K562 (cell line): Measurements from ENCODE around the gene HTR2A. TPM values are rescaled to one million over a fixed set of nuclear protein-coding genes. Genes with fewer than 3 reads are reported as not detected.

Experiments used
- ATAC-seq: fragments of 200-7000 bp; cut with Tn5 transposase; 3 replicates; pipeline ENCODE4 v1.9.1; 2020; ENCODE audit warnings: moderate library complexity
- BruUV-seq: library from RNA; stranded (reverse); fragments of 400-500 nt; replicated peaks from 2 replicates; lab custom pipeline; 2021; lab: Mats Ljungman, UMichigan
- CTCF ChIA-PET: fragments of 300-600 bp; formaldehyde crosslinking; extraction: SDS; loops from one replicate; lab custom pipeline; 2021; ENCODE audit warnings: low intra/inter-chr PET ratio; lab: Yijun Ruan, JAX
- POLR2A ChIA-PET: fragments of 300-600, 350-650 bp; sonication (Branson Sonifier 250); formaldehyde crosslinking; extraction: SDS; loops from one replicate; lab custom pipeline; 2021; ENCODE audit warnings: antibody characterized with exemption, inconsistent platforms; lab: Yijun Ruan, JAX
- DNase-seq, 4 experiments: peaks; one replicate each; pipeline versions ENCODE4 v3.0.0 to v3.0.0-alpha.2; 2011 to 2018; ENCODE audit warnings: low spot score in 3 of 4, mixed read lengths in 3 of 4; ENCODE audit errors: extremely low read depth in 1 of 4
- FAIRE-seq: peaks from 2 replicates; lab custom pipeline; 2011; peaks lifted over from hg19 to GRCh38; lab: Jason Lieb, UNC
- H2AFZ ChIP-seq: 2 replicates; pipeline ENCODE4 v1.6.0; 2011; ENCODE audit warnings: low read depth, low read length, control low read depth, inconsistent platforms
- H3K27ac ChIP-seq: fragments of 200-600 bp; 3 replicates; pipeline ENCODE4 v1.8.0; 2011; ENCODE audit warnings: low read depth, mild to moderate bottlenecking, control low read depth, inconsistent platforms, low read length, moderate library complexity, mixed read lengths; ENCODE audit errors: extremely low read depth
- H3K27me3 ChIP-seq, 2 experiments: fragments of 300-600 bp in 1 of 2; 2 replicates in 1 of 2; 3 replicates in 1 of 2; pipeline versions ENCODE4 v1.6.0 to v1.8.0; 2011; ENCODE audit warnings: inconsistent platforms in 2 of 2, low read length in 2 of 2, mild to moderate bottlenecking in 1 of 2, mixed read lengths in 1 of 2, moderate library complexity in 1 of 2; ENCODE audit not compliant: control insufficient read depth in 2 of 2, insufficient read depth in 2 of 2
- H3K36me3 ChIP-seq: fragments of 300-600 bp; 3 replicates; pipeline ENCODE4 v1.8.0; 2011; ENCODE audit warnings: mild to moderate bottlenecking, low read length, inconsistent platforms; ENCODE audit not compliant: control insufficient read depth, insufficient read depth
- H3K4me1 ChIP-seq, 2 experiments: fragments of 200-600 bp in 1 of 2; replicated peaks in 1 of 2; 2 replicates in 1 of 2; 3 replicates in 1 of 2; pipeline versions ENCODE4 v1.5.1 to v1.8.0; 2011; ENCODE audit warnings: inconsistent platforms in 2 of 2, low read length in 2 of 2, mild to moderate bottlenecking in 1 of 2, mixed read lengths in 1 of 2, moderate library complexity in 1 of 2; ENCODE audit not compliant: control insufficient read depth in 2 of 2, insufficient read depth in 2 of 2
- H3K4me2 ChIP-seq: 2 replicates; pipeline ENCODE4 v1.6.1; 2011; ENCODE audit warnings: low read length, control low read depth, inconsistent platforms, mixed read lengths; ENCODE audit not compliant: insufficient read depth
- H3K4me3 ChIP-seq: fragments of 200-600 bp; sonication (generic), shearing (Covaris generic); 2 replicates; pipeline ENCODE4 v1.5.1; 2016; ENCODE audit warnings: control low read depth, inconsistent platforms
- H3K79me2 ChIP-seq: fragments of 200-600 bp; 3 replicates; pipeline ENCODE4 v1.8.0; 2011; ENCODE audit warnings: low read length, inconsistent platforms; ENCODE audit not compliant: control insufficient read depth, insufficient read depth
- H3K9ac ChIP-seq, 2 experiments: 2 replicates each; pipeline versions ENCODE4 v1.6.0 to v1.6.1; 2011; ENCODE audit warnings: low read depth in 2 of 2, low read length in 2 of 2, control low read depth in 1 of 2, inconsistent platforms in 1 of 2, mild to moderate bottlenecking in 1 of 2, mixed read lengths in 1 of 2; ENCODE audit not compliant: insufficient read depth in 1 of 2
- H3K9me1 ChIP-seq: one replicate; pipeline ENCODE4 v1.6.0; 2011; ENCODE audit warnings: inconsistent platforms, mild to moderate bottlenecking, low read length, moderate library complexity; ENCODE audit not compliant: control insufficient read depth, insufficient read depth
- H3K9me3 ChIP-seq: replicated peaks from 2 replicates; pipeline ENCODE4 v1.5.1; 2011; ENCODE audit warnings: low read depth, low read length, inconsistent platforms; ENCODE audit not compliant: control insufficient read depth, insufficient read depth
- H4K20me1 ChIP-seq: replicated peaks from 2 replicates; pipeline ENCODE4 v1.6.1; 2011; ENCODE audit warnings: low read length, inconsistent platforms, mixed read lengths; ENCODE audit not compliant: control insufficient read depth, insufficient read depth
- ELK3 ChIP-seq: fragments of 450-650 bp; formaldehyde crosslinking; IDR thresholded peaks from 2 replicates; pipeline ENCODE4 v1.4.0; 2020; ENCODE audit warnings: mild to moderate bottlenecking
- IRF2 ChIP-seq: sonication (generic); formaldehyde crosslinking; IDR thresholded peaks from 2 replicates; pipeline ENCODE4 v1.8.1; 2022; ENCODE audit warnings: mild to moderate bottlenecking, missing genetic modification reagents
- NEUROD1 ChIP-seq: fragments of 150-350 bp; IDR thresholded peaks from 2 replicates; pipeline ENCODE4 v1.6.1; 2014; ENCODE audit warnings: borderline replicate concordance, low read length, low read depth; ENCODE audit not compliant: partially characterized antibody
- SAFB2 ChIP-seq: fragments of 200-400 bp; formaldehyde crosslinking; IDR thresholded peaks from 2 replicates; pipeline ENCODE4 v1.6.1; 2018; ENCODE audit warnings: borderline replicate concordance, low read length, low read depth, moderate library complexity; ENCODE audit not compliant: severe bottlenecking
- TSHZ1 ChIP-seq: fragments of 250-450 bp; sonication (Bioruptor Pico); IDR thresholded peaks from 2 replicates; pipeline ENCODE4 v1.4.0; 2020; ENCODE audit warnings: mild to moderate bottlenecking, moderate library complexity
- WGBS: fragments of 100-300 bp; shearing (Covaris generic); methylation state at CpG from one replicate; pipeline ENCODE4 v1.1.6; 2016; ENCODE audit warnings: low coverage, mixed read lengths; ENCODE audit not compliant: insufficient coverage; ENCODE audit errors: missing lambda C conversion rate; 5-methylcytosine and 5-hydroxymethylcytosine counted together
- in situ Hi-C: fragments of 300-500 bp; cut with MboI; formaldehyde crosslinking; loops from 4 replicates; pipeline ENCODE4 v1.15.0; 2018; ENCODE audit warnings: inconsistent platforms, mixed read lengths
- intact Hi-C: fragments of 100-400 bp; cut with micrococcal nuclease; formaldehyde crosslinking; loops from 2 replicates; pipeline ENCODE4 v1.14.2; 2022
- polyA plus RNA-seq, 8 experiments: library from polyadenylated mRNA; depleted of rRNA in 4 of 8; stranded (reverse) in 5 of 8; unstranded in 3 of 8; fragments of >200 nt; fragmentation: Nextera tagmentation in 2 of 8; fragmentation: Illumina TruSeq in 1 of 8; extraction: Ambion mirVana in 2 of 8; extraction: Trizol in 1 of 8; gene quantifications; 2 replicates each; pipeline versions ENCODE4 v1.2.1 to v1.2.3, GENCODE V29; 2011 to 2014; ENCODE audit warnings: inconsistent platforms in 1 of 8, missing spikeins in 1 of 8
- total RNA-seq, 7 experiments: library from RNA; depleted of rRNA in 6 of 7; stranded (reverse); fragments of >200 nt in 6 of 7; fragmentation: Illumina TruSeq in 2 of 7; extraction: Trizol in 2 of 7; gene quantifications; 2 replicates each; pipeline versions ENCODE4 v1.2.1 to v1.2.3, GENCODE V29; 2011 to 2021; ENCODE audit warnings: low replicate concordance in 1 of 7

The HTR2A gene
- total and polyA plus RNA-seq, 9 of the 15 experiments (the other 6 are each of a cell fraction or from before 2014, with no cell fraction given): not detected

- BruUV-seq: no TSS peak
- H3K27ac ChIP-seq: no peak overlapping the region
- no peaks in the 10 kb centered on the region for H3K36me3 ChIP-seq
- H3K9ac ChIP-seq: no peak overlapping the region
- FAIRE-seq (no peak), DNase-seq (no peak)
- H3K79me2 ChIP-seq: no peaks in the 10 kb centered on the region
- no peaks in the 10 kb centered on the region for H3K9me3 ChIP-seq
- H4K20me1 ChIP-seq: no peaks in the 10 kb centered on the region
- in situ Hi-C loops (no loop called here), intact Hi-C loops (no loop called here)
- no peak overlapping the region for H3K4me3 ChIP-seq
- POLR2A ChIA-PET: no interaction called here
- no peak overlapping the region for H3K4me2 ChIP-seq
- no peaks in the 10 kb centered on the region for H3K27me3 ChIP-seq
- H3K9me1 ChIP-seq: no peaks in the 10 kb centered on the region
- no peaks in the 10 kb centered on the region for H3K4me1 ChIP-seq
- CTCF ChIA-PET: no interaction called here
- H2AFZ ChIP-seq: no peak overlapping the region
- TF ChIP-seq IRF2 (no peak), SAFB2 (no peak), NEUROD1 (no peak), ELK3 (CRISPR knock-in tag) (no peak), TSHZ1 (CRISPR knock-in tag) (no peak)
- TF ChIP-seq, all 486 proteins: peak for 0
- 0% methylated on average over 2 of the region's 2 CpGs for WGBS
- ATAC-seq: no peak
These were observed 11.6 kb upstream of the HTR2A start for GRCh38 chr13:46908501-46908900.
